Gastrocnemius medialis (tissue), 4 donors: ENCODE data around the gene CCDC30.

ENCODE experiments used
- POLR2A ChIP-seq, 2 donors: fragments of 450-650 bp; IDR thresholded peaks; one replicate each; pipeline ENCODE4 v1.6.1; 2017; ENCODE audit warnings: antibody characterized with exemption in 2 of 2, mild to moderate bottlenecking in 2 of 2, moderate library complexity in 2 of 2
- TF ChIP-seq, protein P1 (sequence below), 5 experiments: fragments of 450-650 bp in 3 of 5; fragments of 200-600 bp in 2 of 5; sonication (generic) in 2 of 5; IDR thresholded peaks in 4 of 5; conservative IDR thresholded peaks in 1 of 5; 1 replicate in 4 of 5; 2 replicates in 1 of 5; pipeline ENCODE4 v1.5.1; 2016 to 2019; ENCODE audit warnings: antibody characterized with exemption in 5 of 5, mild to moderate bottlenecking in 3 of 5, moderate library complexity in 3 of 5

DNA sequence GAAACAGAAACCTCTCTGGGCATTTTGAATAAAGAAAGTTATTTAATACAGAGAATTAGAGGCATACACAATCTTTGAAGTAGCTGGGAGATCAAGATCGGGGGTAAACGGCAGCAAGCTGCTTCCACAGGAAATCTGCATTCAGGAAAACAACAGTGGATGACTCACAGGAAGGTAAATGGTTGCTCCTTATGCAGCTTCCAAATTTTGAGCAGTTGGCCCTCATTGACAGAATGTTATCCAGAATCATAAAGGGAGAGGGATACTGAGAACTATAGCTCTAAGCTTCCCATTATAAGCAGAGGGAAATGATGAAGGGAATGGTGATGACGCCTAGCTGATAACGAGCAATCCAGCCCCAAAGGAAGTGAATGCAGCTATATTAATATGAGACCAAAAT, 35.8 kb upstream of the CCDC30 start:
- TF ChIP-seq, protein P1, sequence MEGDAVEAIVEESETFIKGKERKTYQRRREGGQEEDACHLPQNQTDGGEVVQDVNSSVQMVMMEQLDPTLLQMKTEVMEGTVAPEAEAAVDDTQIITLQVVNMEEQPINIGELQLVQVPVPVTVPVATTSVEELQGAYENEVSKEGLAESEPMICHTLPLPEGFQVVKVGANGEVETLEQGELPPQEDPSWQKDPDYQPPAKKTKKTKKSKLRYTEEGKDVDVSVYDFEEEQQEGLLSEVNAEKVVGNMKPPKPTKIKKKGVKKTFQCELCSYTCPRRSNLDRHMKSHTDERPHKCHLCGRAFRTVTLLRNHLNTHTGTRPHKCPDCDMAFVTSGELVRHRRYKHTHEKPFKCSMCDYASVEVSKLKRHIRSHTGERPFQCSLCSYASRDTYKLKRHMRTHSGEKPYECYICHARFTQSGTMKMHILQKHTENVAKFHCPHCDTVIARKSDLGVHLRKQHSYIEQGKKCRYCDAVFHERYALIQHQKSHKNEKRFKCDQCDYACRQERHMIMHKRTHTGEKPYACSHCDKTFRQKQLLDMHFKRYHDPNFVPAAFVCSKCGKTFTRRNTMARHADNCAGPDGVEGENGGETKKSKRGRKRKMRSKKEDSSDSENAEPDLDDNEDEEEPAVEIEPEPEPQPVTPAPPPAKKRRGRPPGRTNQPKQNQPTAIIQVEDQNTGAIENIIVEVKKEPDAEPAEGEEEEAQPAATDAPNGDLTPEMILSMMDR (IDR thresholded peaks at IDR 0.05 in 4 of 5, conservative IDR thresholded peaks at IDR 0.05 in 1 of 5), result no peak
- no peak for TF ChIP-seq POLR2A (IDR thresholded peaks at IDR 0.05)
